ENCODE data around the gene TWIST2. TPM values are rescaled to one million over a fixed set of nuclear protein-coding genes. Genes with fewer than 3 reads are reported as not detected.

TWIST2 gene
- total and polyA plus RNA-seq, 10 of the 15 experiments (the other 5 are each of a cell fraction or from before 2014, with no cell fraction given), result not detected

GRCh38 chr2:238873841-238874240 is 26.0 kb downstream of the TWIST2 start (continued):
- TF ChIP-seq EGR1 (IDR thresholded peaks at IDR 0.05; ENCODE audit: borderline replicate concordance in 1 of 2, low read depth in 2 of 2, low read length in 2 of 2), result no peak
- TF ChIP-seq, protein P1, sequence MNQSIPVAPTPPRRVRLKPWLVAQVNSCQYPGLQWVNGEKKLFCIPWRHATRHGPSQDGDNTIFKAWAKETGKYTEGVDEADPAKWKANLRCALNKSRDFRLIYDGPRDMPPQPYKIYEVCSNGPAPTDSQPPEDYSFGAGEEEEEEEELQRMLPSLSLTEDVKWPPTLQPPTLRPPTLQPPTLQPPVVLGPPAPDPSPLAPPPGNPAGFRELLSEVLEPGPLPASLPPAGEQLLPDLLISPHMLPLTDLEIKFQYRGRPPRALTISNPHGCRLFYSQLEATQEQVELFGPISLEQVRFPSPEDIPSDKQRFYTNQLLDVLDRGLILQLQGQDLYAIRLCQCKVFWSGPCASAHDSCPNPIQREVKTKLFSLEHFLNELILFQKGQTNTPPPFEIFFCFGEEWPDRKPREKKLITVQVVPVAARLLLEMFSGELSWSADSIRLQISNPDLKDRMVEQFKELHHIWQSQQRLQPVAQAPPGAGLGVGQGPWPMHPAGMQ (IDR thresholded peaks at IDR 0.05; ENCODE audit: borderline replicate concordance), result no peak
- TF ChIP-seq CEBPZ (IDR thresholded peaks at IDR 0.05; ENCODE audit: low read depth, low read length), result no peak
- TF ChIP-seq RAD21 (IDR thresholded peaks at IDR 0.05; ENCODE audit: insufficient read depth, low read depth, low read length), result no peak

DNA sequence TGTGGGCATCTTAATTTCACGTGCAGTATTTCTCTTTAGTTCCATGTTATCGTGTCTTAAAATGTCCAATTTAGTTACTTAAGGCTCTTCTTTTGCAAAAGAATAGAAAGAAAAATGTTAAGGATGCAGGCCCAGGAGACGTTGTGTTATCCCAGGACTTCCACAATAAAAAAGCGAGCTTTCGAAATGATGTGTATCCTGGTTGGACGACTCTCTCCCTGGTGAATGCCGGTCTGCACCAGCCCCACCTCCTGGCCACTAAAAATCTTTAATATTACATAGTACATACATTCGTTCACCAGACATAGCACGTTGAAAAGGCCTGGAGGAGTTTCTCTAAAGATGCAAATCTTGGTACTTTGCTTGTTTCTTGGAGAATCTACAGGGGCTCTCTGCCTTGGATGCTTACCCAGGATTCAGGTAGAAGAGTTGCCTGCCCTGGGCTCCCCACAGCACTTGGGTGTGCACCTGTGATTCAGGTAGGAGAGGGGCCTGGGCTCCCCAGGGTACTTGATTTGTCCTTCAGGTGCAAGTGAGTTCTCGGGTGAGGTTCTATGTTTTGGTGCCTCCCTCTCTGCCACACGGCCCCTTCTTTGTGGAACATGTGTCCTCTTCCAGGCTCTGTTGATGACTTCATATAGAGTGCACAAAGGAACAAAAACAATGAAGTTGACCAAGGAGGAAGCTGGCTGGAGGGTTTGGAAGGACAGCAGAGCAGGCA is 26.6 kb downstream of the TWIST2 start:
- ChIA-PET RAD21 (ENCODE audit: unreplicated experiment) (no interaction called here), SMC1A (ENCODE audit: uncharacterized antibody, unreplicated experiment) (no interaction called here), CTCF (no interaction called here), POLR2A (no interaction called here)
- H3K4me3 ChIP-seq, result no peak overlapping the region
- ATAC-seq (no peak), FAIRE-seq (no peak), DNase-seq (ENCODE audit: low read depth, low spot score) (no peak)
- H3K36me3 ChIP-seq (ENCODE audit: control insufficient read depth in 2 of 2, insufficient read depth in 2 of 2, low read length in 1 of 2), result no peaks in the 10 kb centered on the region
- H3K9ac ChIP-seq (ENCODE audit: control insufficient read depth, insufficient read depth, low read length), result no peak overlapping the region
- no peaks in the 10 kb centered on the region; the same call in 2 of the 3 replicates for H3K9me3 ChIP-seq (replicated peaks; ENCODE audit: control insufficient read depth, insufficient read depth, low read length)
- H3K4me1 ChIP-seq (ENCODE audit: control insufficient read depth, insufficient read depth, low read length), result no peaks in the 10 kb centered on the region
- no peaks in the 10 kb centered on the region for H4K20me1 ChIP-seq (ENCODE audit: control insufficient read depth, insufficient read depth)
- H3K79me2 ChIP-seq (ENCODE audit: control insufficient read depth, insufficient read depth, low read length), result no peaks in the 10 kb centered on the region
- in situ Hi-C loops (cut with MboI), result no loop called here
- no peak overlapping the region for H3K4me2 ChIP-seq (ENCODE audit: control insufficient read depth, insufficient read depth)
- H2AFZ ChIP-seq (ENCODE audit: control insufficient read depth, low read depth, low read length), result no peak overlapping the region
- no TSS peak for BruUV-seq (replicated peaks)
- WGBS (ENCODE audit: insufficient coverage, insufficient replicate concordance, low lambda C conversion rate, missing lambda C conversion rate), result 14% methylated on average over 11 of the region's 11 CpGs
- no peaks in the 10 kb centered on the region; a peak in 1 of 4 replicates for H3K27me3 ChIP-seq (replicated peaks in 1 of 2; ENCODE audit: control insufficient read depth in 2 of 2, insufficient read depth in 2 of 2, low read length in 1 of 2)
- H3K27ac ChIP-seq (ENCODE audit: control insufficient read depth, insufficient read depth), result no peak overlapping the region
- intact Hi-C loops (cut with micrococcal nuclease; ENCODE audit: unreplicated experiment), result no loop called here
- TF ChIP-seq MEF2B (IDR thresholded peaks at IDR 0.05; ENCODE audit: partially characterized antibody, poor library complexity, severe bottlenecking) (no peak), STAT1 (conservative IDR thresholded peaks at IDR 0.05) (no peak), POLR2AphosphoS2 (IDR thresholded peaks at IDR 0.05; ENCODE audit: low read depth, low read length) (no peak), BCL11A (IDR thresholded peaks at IDR 0.05; ENCODE audit: low read depth, low read length) (no peak), SUZ12 (IDR thresholded peaks at IDR 0.05; ENCODE audit: unreplicated experiment) (no peak), E2F8 (IDR thresholded peaks at IDR 0.05; ENCODE audit: low read depth, partially characterized antibody) (no peak), HCFC1 (IDR thresholded peaks at IDR 0.05; ENCODE audit: low read length) (no peak), SIN3A (IDR thresholded peaks at IDR 0.05; ENCODE audit: low read depth, low read length) (no peak)
- TF ChIP-seq, protein P2, sequence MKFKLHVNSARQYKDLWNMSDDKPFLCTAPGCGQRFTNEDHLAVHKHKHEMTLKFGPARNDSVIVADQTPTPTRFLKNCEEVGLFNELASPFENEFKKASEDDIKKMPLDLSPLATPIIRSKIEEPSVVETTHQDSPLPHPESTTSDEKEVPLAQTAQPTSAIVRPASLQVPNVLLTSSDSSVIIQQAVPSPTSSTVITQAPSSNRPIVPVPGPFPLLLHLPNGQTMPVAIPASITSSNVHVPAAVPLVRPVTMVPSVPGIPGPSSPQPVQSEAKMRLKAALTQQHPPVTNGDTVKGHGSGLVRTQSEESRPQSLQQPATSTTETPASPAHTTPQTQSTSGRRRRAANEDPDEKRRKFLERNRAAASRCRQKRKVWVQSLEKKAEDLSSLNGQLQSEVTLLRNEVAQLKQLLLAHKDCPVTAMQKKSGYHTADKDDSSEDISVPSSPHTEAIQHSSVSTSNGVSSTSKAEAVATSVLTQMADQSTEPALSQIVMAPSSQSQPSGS (IDR thresholded peaks at IDR 0.05; ENCODE audit: low read length), result no peak
